ENCODE results near the gene CIAO1. TPM values are rescaled to one million over a fixed set of nuclear protein-coding genes. Genes with fewer than 3 reads are reported as not detected.
A peak's percentile ranks its signal among the peaks of the same experiment; 100 is the strongest.

CIAO1 gene
- total and polyA plus RNA-seq, 2 of the 13 experiments (the other 11 are each of a cell fraction or from before 2014, with no cell fraction given) = 99.3 to 120 TPM

- TF ChIP-seq REST (IDR thresholded peaks at IDR 0.05; ENCODE audit: borderline replicate concordance in 1 of 2, low read depth in 1 of 2, low read length in 2 of 2) = no peak
- no peak for TF ChIP-seq MED1 (CRISPR knock-in tag; IDR thresholded peaks at IDR 0.05)
- TF ChIP-seq ZNF512 (CRISPR knock-in tag; IDR thresholded peaks at IDR 0.05) = no peak
- no peak for TF ChIP-seq CREM (IDR thresholded peaks at IDR 0.05)
- no peak for TF ChIP-seq CREM (CRISPR knock-in tag; IDR thresholded peaks at IDR 0.05)
- peak; percentile 16; the same call in 1 of the 2 replicates for TF ChIP-seq MYC (CRISPR knock-in tag; IDR thresholded peaks at IDR 0.05; ENCODE audit: borderline replicate concordance)
- peak; percentile 32 for TF ChIP-seq ZNF687 (CRISPR knock-in tag; IDR thresholded peaks at IDR 0.05)
- TF ChIP-seq ZNF512B (CRISPR knock-in tag; IDR thresholded peaks at IDR 0.05; ENCODE audit: borderline replicate concordance) = no peak
- TF ChIP-seq KLF6 (CRISPR knock-in tag; IDR thresholded peaks at IDR 0.05) = no peak
- TF ChIP-seq NBN (conservative IDR thresholded peaks at IDR 0.05) = no peak
- TF ChIP-seq ZNF597 (CRISPR knock-in tag; IDR thresholded peaks at IDR 0.05) = no peak
- no peak for TF ChIP-seq KLF9 (CRISPR knock-in tag; IDR thresholded peaks at IDR 0.05; ENCODE audit: low read depth)
- no peak for TF ChIP-seq E2F1 (CRISPR knock-in tag; IDR thresholded peaks at IDR 0.05)
Measured at GRCh38 chr2:96258166-96259022, 7.6 kb upstream of the CIAO1 start (continued).

Measured in HepG2 (cell line).